ENCODE data around the gene ARID2. TPM values are rescaled to one million over a fixed set of nuclear protein-coding genes. Genes with fewer than 3 reads are reported as not detected.

Gene ARID2
- total RNA-seq, 6 experiments from 2014 or later, result 6.2 to 11.8 (median 9.1) TPM

DNA sequence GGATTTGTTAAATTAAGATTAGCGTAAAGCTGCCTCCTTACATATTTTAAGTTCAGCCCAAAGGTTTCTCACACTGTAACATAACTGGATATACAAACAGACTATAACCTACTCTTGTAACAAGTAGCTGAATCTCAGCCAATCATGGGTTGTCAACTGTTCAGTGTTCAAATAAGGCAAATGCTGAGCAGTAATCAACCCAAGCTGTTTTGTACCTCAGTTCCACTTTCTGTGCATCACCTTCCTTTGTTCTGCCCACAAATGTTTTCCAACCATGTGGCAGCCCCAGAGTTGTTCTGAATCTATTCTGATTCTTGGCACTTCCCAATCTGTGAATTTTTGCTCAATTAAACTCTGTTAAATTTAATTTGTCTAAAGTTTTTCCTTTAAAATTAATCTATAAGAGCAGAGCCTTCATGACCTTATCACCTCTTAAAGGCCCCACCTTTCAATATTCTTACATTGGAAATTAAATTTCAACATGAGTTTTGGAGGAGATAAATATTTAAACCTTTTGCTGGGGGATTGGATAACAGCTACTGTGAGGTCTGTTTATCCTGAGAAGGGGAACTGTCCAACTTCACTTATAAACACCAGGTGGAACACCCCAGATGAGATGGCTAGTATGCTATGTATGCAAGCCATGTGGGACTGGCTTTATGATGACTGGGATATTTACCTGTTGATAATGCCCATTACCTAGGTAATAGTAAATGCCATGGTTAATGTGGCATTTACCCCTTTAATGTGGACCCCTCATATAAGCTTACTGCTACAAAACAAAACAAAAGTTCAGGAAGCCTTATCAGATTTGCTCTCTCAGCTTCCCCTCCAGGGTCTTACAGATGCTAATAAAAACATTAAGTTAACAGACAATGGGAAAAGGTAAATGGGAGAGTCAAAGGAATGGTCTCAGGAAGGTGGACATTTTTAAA is 42.2 kb upstream of the ARID2 start:
- no peaks in the 10 kb centered on the region for H3K36me3 ChIP-seq
- no peaks in the 10 kb centered on the region for H3K4me1 ChIP-seq
- no peaks in the 10 kb centered on the region for H3K9me3 ChIP-seq
- no peak for ATAC-seq
- no peak for DNase-seq
- TF ChIP-seq POLR2A (IDR thresholded peaks at IDR 0.05) (no peak), CTCF (IDR thresholded peaks at IDR 0.05) (no peak)
- no peak overlapping the region for H3K4me3 ChIP-seq
- WGBS (ENCODE audit: insufficient coverage, low coverage, low lambda C conversion rate, missing lambda C conversion rate), result 78% methylated on average over 1 of the region's 1 CpG
- H3K27me3 ChIP-seq, result no peaks in the 10 kb centered on the region
- H3K27ac ChIP-seq, result no peak overlapping the region
- intact Hi-C loops (cut with DNase I), result no loop called here

GRCh38 chr12:45688183-45688582 is 41.3 kb upstream of the ARID2 start:
- intact Hi-C loops (cut with DNase I), result no loop called here
- ATAC-seq, result no peak
- TF ChIP-seq CTCF (IDR thresholded peaks at IDR 0.05), result no peak
- no peak for TF ChIP-seq POLR2A (IDR thresholded peaks at IDR 0.05)
- Histone ChIP-seq H3K4me3 (no peak overlapping the region), H3K36me3 (no peaks in the 10 kb centered on the region), H3K4me1 (no peaks in the 10 kb centered on the region), H3K27ac (no peak overlapping the region), H3K9me3 (no peaks in the 10 kb centered on the region), H3K27me3 (no peaks in the 10 kb centered on the region)
- DNase-seq, result no peak

DNA sequence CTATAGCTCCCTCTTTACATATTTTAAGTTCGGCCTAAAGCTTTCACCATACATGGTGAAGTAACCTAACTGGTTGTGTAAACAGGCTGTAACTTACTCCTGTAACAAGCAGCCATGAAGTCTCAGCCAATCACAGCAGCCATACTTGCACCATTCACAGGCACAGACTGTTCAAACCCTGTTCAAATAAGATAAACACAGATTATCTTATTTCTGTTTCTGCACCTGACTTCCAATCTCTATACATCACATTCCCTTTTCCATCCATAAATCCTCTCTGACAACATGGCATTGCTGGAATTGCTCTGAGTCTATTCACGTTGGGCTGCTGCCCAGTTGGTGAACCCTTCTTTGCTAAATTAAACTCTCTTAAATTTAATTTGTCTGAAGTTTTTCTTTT is 34.5 kb upstream of the ARID2 start:
- Histone ChIP-seq H3K4me1 (no peaks in the 10 kb centered on the region), H3K36me3 (no peaks in the 10 kb centered on the region), H3K4me3 (no peak overlapping the region), H3K9me3 (no peaks in the 10 kb centered on the region), H3K27me3 (no peaks in the 10 kb centered on the region), H3K27ac (no peak overlapping the region)
- intact Hi-C loops (cut with DNase I), result no loop called here
- ATAC-seq (no peak), DNase-seq (no peak)
- TF ChIP-seq POLR2A (IDR thresholded peaks at IDR 0.05) (no peak), CTCF (IDR thresholded peaks at IDR 0.05) (no peak)
- WGBS (ENCODE audit: insufficient coverage, low coverage, low lambda C conversion rate, missing lambda C conversion rate), result 78% methylated on average over 2 of the region's 2 CpGs

DNA sequence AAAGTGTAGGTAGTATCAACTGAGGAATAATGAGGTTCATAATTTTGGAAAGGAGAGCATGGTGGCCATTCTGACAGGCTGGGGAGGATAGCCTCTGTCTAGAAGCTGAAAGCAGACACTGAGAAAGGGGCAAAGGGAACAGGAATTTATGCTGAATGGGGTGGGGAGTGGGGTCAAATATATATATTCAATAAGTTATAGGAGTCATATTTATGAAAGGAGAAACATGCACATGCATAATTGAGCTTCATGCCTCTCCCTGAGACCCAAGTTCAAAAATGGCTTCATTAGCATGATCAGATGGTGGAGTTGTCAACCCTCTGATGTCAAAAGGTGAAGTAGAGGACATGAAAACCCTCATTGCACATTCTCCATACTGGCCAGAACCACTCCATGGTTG is 33.9 kb upstream of the ARID2 start:
- H3K4me3 ChIP-seq, result no peak overlapping the region
- intact Hi-C loops (cut with DNase I), result no loop called here
- H3K9me3 ChIP-seq, result no peaks in the 10 kb centered on the region
- H3K36me3 ChIP-seq, result no peaks in the 10 kb centered on the region
- DNase-seq (no peak), ATAC-seq (no peak)
- no peak overlapping the region for H3K27ac ChIP-seq
- no peak for TF ChIP-seq POLR2A (IDR thresholded peaks at IDR 0.05)
- TF ChIP-seq CTCF (IDR thresholded peaks at IDR 0.05), result no peak
- no peaks in the 10 kb centered on the region for H3K4me1 ChIP-seq
- no peaks in the 10 kb centered on the region for H3K27me3 ChIP-seq

Data from right lobe of liver (tissue), 6 donors.